ENCODE results near the gene ZSCAN31.

DNA sequence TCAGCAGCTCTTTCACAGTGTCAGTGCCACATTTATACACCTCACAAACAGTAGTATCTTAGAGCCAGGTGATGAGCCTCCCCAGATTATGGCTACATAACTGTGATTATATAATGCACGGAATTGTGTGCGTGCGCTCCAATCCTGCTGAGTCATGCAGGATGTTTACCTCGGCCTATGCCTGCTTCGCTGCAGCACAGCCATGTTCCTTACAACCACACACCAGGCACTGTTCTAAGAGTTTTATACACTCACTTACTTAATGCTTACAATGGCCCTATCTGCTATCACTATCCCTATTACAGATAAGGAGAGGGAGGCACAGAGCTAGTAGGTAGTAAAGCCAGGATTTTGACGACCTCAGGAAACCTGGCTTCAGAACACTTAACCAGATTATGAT lies 21.1 kb upstream of the ZSCAN31 start:
- TF ChIP-seq, protein P1, sequence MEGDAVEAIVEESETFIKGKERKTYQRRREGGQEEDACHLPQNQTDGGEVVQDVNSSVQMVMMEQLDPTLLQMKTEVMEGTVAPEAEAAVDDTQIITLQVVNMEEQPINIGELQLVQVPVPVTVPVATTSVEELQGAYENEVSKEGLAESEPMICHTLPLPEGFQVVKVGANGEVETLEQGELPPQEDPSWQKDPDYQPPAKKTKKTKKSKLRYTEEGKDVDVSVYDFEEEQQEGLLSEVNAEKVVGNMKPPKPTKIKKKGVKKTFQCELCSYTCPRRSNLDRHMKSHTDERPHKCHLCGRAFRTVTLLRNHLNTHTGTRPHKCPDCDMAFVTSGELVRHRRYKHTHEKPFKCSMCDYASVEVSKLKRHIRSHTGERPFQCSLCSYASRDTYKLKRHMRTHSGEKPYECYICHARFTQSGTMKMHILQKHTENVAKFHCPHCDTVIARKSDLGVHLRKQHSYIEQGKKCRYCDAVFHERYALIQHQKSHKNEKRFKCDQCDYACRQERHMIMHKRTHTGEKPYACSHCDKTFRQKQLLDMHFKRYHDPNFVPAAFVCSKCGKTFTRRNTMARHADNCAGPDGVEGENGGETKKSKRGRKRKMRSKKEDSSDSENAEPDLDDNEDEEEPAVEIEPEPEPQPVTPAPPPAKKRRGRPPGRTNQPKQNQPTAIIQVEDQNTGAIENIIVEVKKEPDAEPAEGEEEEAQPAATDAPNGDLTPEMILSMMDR (IDR thresholded peaks at IDR 0.05): no peak
- TF ChIP-seq ZFX (IDR thresholded peaks at IDR 0.05; ENCODE audit: borderline replicate concordance): no peak
